ENCODE measurements around the gene CLMP.

The CLMP gene

DNA sequence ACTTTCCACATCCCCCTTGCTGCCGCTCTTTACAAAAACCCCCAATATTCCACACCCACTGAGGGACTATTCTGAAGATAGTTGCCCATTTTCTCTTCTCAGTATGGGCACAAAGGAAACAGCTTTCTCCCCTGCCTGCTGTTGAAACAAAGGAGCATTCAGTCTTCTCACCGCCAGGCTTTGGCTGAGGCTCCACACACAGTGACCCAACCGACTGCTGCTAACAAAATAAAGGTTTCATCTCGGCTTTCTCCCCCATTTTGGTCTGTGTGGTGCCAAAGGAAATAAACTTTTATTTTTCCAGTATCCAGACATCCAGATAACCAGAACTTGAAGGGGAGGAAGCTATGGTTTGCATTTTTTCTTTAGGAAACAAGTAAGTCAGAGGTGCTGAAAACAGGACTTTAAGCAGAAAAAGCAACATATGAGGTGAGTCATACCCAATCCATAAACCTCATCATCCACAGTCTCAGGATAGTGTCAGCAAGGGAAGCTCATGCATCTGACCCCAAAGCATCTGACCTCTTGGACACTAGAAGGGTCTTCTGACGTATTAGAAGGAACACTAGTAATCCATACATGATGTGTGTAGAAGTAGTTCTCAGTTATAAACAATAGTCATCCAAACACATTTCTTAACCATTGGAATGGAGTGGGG lies 6.4 kb downstream of the CLMP start:
- DNase-seq (ENCODE audit: low read depth), result no peak

- no peak for DNase-seq (ENCODE audit: low read depth)
These were observed 7.2 kb downstream of the CLMP start for GRCh38 chr11:123187665-123188507.

DNA sequence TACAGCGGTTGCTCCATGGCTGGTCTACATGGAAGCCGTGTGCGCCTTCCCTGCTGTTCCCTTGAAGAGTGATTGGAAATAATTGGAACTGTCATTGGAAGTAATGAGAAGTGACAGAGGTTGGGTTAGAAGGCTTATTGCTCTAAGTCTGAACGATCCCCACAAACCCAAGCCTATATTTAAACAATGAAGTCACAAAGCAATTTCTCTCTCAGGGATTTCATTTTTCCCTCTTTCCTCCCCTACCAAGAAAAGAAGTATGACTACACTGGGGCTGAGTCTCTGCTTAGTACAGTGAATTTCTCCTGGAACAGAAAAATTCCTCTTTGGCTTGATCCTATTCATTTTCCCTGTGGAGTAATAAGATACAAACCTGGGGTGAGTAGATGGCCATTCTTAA lies 7.8 kb downstream of the CLMP start:
- DNase-seq (ENCODE audit: low read depth), result no peak

DNA sequence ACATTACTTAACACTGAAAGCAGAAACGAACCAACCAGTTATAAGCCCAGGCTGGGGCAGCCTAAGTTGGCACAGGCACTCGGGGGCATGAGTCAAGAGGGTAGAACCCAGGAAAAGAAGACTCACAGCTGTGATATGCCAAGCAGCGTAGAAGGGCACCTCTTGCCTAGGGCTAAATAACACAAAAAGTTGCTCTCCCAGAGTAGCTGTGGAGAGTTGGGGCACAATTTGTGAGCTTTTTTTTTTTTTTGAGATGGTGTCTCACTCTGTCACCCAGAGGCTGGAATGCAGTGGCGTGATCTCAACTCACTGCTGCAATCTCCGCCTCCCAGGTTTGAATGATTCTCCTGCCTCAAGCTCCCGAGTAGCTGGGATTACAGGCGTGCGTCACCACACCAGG lies 8.8 kb downstream of the CLMP start:
- DNase-seq (ENCODE audit: low read depth), result no peak

- no peak for DNase-seq (ENCODE audit: low read depth)
These were observed 9.7 kb downstream of the CLMP start for GRCh38 chr11:123185326-123185725.

- no peak for DNase-seq (ENCODE audit: low read depth)
These were observed 10.5 kb downstream of the CLMP start for GRCh38 chr11:123184531-123184930.

DNA sequence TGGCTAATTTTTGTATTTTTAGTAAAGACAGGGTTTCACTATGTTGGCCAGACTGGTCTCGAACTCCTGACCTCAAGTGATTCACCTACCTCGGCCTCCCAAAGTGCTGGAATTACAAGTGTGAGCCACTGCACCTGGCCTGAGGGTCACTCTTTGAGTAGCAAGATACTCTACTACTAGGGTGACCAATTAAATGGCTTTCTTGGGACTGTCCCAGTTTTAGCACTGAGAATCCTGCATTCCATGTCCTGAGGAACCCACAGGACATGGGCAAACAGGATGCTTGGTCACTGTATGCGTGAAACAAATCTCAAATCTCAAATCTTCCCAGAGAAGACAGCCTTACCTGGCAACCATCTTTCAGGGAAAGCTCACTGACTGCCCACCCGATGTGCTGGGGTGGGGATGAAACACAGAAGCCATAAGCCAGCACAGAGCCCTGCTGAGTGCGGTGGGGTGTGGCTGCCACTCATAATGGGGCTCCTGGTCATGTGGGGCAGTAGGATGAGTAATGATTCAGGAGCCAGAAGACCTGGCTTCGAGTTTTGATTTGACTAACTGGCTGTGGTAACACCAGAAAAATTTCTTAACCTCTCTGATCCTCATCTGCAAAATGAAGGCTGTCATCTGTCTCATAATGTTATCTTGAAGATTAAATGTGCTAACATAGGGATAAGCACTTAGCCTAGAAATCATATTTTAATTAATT lies 11.5 kb downstream of the CLMP start:
- DNase-seq (ENCODE audit: low read depth), result no peak

DNA sequence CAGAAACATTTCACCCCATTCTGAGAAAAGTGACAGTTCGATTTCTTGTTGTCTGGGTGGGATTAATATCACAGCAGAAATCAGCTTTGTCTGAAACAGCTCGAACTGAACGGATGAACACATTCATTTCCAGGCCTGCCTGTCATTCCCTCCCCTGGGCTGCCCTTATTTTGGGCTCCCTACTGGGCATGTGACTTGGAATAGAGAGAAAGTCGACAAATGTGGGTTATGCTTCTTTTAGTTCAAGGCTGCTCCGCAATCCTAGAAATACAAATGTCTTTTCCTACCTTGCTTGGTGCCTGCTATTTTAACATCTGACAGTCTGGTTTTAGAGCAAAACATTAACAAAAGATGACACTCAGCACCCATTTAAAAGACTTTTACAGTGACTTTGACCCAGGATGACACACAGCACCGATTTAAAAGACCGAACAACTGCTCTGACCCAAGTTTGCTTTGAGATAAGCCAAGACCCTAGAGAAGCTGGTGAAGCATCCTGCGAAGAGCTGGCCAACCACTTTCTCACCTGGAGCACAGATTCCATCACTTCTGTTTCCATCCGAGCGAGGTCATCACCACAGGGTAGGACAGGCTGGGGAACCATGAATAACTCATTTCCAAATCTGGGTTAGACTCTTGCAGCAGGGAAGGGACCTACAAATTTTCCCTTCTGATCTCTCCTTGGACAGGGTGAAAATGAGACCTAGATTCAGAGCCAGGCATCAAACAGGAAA lies 13.1 kb downstream of the CLMP start:
- DNase-seq (ENCODE audit: low read depth), result no peak

DNA sequence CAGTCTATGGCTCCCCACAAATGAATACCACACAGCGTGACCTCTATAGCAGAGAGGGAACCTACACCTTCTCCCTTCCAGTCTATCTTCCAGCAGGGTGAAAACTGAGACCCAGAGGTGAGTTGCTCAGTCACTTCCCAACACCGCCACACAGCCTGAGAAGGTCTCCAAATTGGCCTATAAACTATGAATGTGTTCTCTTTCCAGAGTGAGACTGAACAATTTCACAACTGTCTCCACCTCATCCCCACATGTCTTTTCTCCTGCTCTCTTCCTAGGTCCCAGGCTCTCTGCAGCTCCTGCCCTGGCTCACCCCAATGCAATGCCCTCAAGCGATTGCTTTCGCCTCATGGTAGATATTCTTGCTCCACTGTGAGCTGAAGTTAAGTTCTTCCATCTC lies 14.0 kb downstream of the CLMP start:
- DNase-seq (ENCODE audit: low read depth), result no peak

DNA sequence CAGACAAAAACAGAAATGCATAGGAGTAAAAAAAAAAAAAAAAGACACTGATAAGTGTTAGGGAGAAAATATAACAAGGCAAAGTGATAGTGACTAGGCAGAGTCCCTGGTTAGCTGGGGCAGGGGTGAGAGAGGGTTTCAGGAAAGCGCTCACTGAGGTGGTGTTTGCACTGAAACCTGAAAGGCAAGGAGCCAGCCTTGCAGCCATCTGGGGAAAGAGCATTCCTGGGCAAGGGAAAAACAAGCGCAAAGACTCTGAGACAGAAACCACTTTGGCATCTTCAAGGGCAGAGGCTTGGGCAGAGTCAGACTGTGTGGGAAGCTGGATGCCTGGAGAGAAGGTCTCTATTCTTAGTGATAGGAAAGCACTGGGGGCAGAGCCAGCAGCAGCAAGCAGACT lies 14.5 kb downstream of the CLMP start:
- no peak for DNase-seq (ENCODE audit: low read depth)

GRCh38 chr11:123180166-123180565 lies 14.9 kb downstream of the CLMP start:
- no peak for DNase-seq (ENCODE audit: low read depth)

GRCh38 chr11:123179586-123179985 lies 15.5 kb downstream of the CLMP start:
- no peak for DNase-seq (ENCODE audit: low read depth)

DNA sequence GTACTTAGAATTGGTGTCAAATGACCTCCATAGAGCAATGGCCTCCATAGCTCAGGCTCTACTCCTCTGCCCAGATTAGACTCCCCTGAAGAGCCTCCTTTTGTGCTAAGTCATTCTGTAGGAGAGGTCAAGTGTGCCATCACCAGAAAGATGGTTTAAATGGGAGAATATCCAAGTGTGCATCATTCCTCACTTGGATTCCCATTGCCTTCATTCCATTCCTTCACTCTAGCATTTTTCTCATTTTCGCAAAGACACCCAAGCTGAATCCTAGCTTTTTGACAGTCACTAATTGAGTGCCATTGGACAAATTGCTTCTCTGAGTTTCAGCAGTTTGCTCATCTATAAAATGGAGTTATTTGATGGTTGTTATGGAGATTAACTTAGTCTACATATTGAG lies 16.9 kb downstream of the CLMP start:
- no peak for DNase-seq (ENCODE audit: low read depth)

DNA sequence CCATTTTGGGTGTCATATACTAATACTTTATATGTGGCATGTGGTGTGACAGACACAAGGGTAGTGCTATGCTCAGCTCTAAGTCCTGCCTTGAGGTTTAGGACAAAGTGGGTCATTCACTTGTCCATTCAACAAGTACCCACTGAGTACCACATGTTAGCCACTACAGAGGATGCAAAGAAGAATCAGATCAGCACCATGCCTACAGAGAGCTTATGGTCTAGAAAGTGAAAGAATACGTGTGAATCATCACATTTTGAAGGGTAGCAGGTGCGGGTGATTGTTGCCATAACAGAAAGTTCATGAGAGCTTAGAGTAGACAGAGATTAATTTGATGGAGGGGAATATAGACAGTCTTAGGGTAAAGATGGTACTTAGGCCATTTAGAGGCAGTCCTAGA lies 18.3 kb downstream of the CLMP start:
- no peak for DNase-seq (ENCODE audit: low read depth)

DNA sequence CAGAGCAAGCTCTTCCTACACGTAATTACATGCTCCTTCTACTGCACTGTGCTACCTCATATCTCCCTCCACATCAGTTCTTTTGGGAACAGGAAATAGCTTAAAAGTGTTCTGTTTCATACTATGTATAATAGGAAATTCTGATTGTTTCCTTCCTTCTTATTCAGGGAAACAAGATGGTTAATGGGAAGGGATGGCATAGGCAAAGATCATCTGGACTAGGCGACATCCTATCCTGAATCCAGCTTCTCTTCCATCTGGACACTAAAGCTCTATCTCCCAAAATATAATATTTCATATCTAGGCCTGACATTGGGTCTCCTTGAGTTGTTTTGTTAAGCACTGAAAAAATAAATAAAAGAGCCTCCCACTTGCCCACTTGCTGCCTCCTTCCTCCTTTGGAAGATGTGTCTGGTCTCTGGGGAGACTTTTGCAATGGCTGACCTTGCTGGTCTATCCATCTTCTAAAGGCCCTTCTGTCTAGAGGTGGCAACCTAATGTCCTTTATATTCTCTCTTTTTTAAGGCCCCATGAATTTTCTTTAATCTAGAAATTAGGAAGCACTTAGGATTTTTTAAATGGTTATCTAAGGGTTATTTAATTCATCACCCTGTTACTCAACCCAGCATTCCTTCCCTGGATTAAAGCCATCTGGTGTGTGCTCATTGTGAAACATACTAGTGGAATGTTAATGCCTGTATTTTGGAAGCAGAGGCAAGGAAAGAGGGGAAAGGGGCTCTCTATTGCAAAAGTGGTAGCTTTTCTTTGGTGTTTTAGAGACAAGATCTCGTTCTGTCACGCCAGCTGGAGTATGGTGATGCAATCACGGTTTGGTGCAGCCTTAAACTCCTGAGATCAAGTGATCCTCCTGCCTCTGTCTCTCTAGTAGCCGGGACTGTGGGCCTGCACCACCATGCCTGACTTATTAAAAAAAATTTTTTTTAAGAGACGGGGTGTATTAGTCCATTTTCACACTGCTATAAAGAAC lies 20.6 kb downstream of the CLMP start:
- DNase-seq (ENCODE audit: low read depth), result no peak

DNA sequence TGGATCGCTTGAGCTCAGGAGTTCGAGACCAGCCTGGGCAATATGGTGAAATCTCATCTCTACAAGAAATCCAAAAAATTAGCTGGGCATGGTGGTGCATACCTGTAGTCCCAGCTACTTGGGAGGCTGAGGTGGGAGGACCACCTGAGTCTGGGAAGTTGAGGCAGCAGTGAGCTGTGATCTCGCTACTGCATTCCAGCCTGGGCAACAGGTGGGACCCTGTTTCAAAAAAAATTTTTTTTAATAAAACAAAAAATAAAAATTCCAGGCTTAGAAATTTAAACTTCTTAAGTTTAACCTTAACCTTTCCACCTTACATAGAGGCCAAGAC lies 21.2 kb downstream of the CLMP start:
- no peak for DNase-seq (ENCODE audit: low read depth)

- DNase-seq (ENCODE audit: low read depth), result no peak
These were observed 21.8 kb downstream of the CLMP start for GRCh38 chr11:123173040-123173855.

DNA sequence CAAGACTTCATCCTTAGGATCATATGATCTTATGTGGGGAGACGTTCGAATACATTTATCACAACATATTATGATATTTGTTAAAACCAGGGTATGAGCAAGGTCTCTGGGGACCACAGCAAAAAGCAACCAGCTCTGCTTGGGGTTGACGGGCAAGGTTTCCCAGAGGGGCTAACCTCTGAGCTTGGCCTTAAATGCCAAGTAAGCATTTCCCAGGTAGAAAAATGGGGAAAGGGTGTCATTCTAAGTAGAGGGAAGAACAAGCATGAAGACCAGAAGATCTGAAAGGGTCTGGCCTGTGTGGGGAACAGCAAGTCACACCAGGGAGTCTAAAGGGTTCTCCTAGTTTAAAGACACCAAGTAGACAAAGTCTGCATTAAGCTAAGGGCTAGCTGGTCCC lies 24.1 kb downstream of the CLMP start:
- DNase-seq (ENCODE audit: low read depth), result no peak

DNA sequence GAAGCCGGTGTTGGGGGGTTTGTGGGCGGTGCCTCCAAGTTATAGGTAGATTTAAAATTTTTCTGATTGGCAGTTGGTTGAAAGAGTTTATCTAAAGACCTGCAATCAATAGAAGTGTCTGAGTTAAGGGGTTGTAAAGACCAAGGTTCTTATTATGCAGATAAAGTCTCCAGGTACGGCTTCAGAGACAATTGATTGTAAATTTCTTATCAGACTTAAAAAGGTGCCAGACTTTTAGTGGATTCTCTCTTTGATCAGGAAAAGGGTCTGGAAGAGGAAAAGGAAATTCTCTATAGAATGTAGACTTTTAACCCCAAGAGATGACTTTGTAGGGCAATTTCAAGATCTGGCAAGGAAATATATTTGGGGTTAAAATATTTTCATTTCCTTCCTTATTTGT lies 25.2 kb downstream of the CLMP start:
- no peak for DNase-seq (ENCODE audit: low read depth)

DNA sequence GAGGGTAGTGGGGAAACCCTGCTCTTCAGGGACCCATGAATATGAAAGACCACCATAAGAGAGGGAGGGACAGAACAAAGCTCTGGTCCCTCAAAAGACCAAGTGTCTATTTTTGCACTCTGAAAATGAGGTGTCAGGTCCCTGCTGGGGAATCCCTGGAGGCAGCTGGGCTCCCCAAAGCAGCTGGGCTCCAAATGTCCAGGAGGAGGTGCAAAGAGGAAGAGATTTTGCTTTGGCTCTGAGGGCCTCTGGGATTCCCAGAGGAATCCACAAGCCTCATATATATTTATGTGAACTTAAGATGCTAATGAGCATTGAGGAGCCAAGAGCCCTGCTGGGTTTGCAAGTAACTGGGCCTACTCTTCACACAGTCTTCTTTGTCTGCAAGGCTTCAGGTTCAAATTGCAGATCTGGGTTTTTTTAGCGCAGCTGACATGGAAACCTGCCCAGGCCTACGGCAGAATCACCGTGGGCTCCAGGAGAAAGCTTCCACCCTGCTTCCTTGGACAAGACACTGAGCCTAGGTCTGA lies 26.0 kb downstream of the CLMP start:
- DNase-seq (ENCODE audit: low read depth), result no peak

Measured in stimulated activated CD8-positive, alpha-beta memory T cell treated with anti-CD3 and anti-CD28 coated beads, Interleukin-4, amount 100 ng/mL, for 24 hours (primary cell).